SK-N-MC (cell line): Measurements from ENCODE around the gene PROSER2.

Experiments
- DNase-seq: peaks from one replicate; pipeline ENCODE4 v3.0.0-alpha.2; 2011; ENCODE audit warnings: low read depth, low spot score
- H3K27ac ChIP-seq: fragments of 200-600 bp; sonication (generic); 2 replicates; pipeline ENCODE4 v1.5.1; 2016; ENCODE audit warnings: mixed run types
- H3K36me3 ChIP-seq: fragments of 200-600 bp; sonication (generic); 2 replicates; pipeline ENCODE4 v1.6.1; 2017; ENCODE audit warnings: antibody characterized with exemption, low read length, mixed read lengths; ENCODE audit not compliant: insufficient read depth
- H3K4me3 ChIP-seq: fragments of 200-600 bp; sonication (generic); 2 replicates; pipeline ENCODE4 v1.5.1; 2016
- H3K9ac ChIP-seq: fragments of 200-600 bp; sonication (generic); 2 replicates; pipeline ENCODE4 v1.8.0; 2017; ENCODE audit warnings: mixed run types, mixed read lengths; ENCODE audit not compliant: insufficient read length
- H3K9me3 ChIP-seq: fragments of 200-600 bp; sonication (generic); 2 replicates; pipeline ENCODE4 v1.6.1; 2017; ENCODE audit warnings: low read depth, mild to moderate bottlenecking, antibody characterized with exemption, low read length, moderate library complexity, mixed read lengths
- EZH2 ChIP-seq: fragments of 200-600 bp; sonication (generic); IDR thresholded peaks from one replicate; pipeline ENCODE4 v1.6.1; 2017; ENCODE audit warnings: antibody characterized with exemption
- FOXP2 ChIP-seq: optimal IDR thresholded peaks from 2 replicates; pipeline ENCODE3; 2011; ENCODE audit warnings: mild to moderate bottlenecking, moderate library complexity; ENCODE audit not compliant: insufficient read depth; ENCODE audit errors: extremely low read length, control extremely low read depth
- POLR2AphosphoS5 ChIP-seq: IDR thresholded peaks from 2 replicates; pipeline ENCODE4 v1.6.1; 2012; ENCODE audit warnings: mild to moderate bottlenecking, low read depth, low read length, borderline replicate concordance

Gene PROSER2

DNA sequence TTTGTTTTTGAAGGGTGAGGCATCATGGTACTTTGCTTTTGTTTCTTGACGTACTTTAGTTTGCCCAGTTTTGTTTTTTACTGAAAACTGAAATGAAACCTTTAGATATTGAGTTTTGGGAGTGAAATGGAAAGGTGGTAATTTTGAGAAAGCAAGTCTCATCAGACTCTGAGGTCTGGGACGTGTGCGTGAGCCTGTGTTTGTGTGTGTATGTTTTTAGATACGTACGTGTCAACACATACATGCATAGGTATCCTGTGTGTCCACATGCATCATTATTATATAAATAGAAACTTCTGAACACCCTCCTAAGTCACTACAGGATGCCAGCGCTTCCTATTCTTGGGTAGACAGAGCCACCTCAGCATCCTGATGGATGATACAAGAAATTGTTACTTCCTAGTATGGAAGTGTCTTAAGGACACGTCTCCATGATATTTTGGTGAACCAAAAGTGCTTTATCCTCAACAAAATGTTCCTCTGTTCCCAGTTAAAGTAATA, 47.8 kb downstream of the PROSER2 start:
- Histone ChIP-seq H3K27ac (no peak overlapping the region), H3K9ac (no peak overlapping the region), H3K4me3 (no peak overlapping the region), H3K36me3 (no peaks in the 10 kb centered on the region), H3K9me3 (no peaks in the 10 kb centered on the region)
- DNase-seq = no peak
- no peak for TF ChIP-seq POLR2AphosphoS5
- TF ChIP-seq FOXP2 = no peak
- TF ChIP-seq EZH2 = no peak

DNA sequence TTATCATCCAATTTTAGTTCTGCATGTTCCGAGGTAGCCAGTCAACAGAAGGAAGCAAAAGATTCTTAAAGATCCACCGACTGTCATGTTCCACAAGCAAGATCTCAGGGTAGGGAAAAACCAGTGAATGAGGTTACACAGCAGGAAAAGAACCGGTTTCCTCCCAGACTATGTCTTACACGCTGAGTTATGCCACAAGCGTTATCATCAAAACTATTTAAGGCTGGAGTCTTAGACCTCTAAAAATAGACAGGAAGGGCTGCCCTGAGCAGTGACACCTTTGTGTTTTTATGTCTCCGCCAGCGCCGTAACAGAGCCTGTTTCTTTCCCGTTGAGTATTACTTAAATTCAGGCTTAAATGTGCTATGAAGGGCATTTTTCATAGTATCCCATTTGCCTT, 48.3 kb downstream of the PROSER2 start:
- no peaks in the 10 kb centered on the region for H3K9me3 ChIP-seq
- H3K27ac ChIP-seq = no peak overlapping the region
- no peak for DNase-seq
- TF ChIP-seq FOXP2 = no peak
- TF ChIP-seq EZH2 = no peak
- no peak for TF ChIP-seq POLR2AphosphoS5
- no peaks in the 10 kb centered on the region for H3K36me3 ChIP-seq
- no peak overlapping the region for H3K4me3 ChIP-seq
- no peak overlapping the region for H3K9ac ChIP-seq

DNA sequence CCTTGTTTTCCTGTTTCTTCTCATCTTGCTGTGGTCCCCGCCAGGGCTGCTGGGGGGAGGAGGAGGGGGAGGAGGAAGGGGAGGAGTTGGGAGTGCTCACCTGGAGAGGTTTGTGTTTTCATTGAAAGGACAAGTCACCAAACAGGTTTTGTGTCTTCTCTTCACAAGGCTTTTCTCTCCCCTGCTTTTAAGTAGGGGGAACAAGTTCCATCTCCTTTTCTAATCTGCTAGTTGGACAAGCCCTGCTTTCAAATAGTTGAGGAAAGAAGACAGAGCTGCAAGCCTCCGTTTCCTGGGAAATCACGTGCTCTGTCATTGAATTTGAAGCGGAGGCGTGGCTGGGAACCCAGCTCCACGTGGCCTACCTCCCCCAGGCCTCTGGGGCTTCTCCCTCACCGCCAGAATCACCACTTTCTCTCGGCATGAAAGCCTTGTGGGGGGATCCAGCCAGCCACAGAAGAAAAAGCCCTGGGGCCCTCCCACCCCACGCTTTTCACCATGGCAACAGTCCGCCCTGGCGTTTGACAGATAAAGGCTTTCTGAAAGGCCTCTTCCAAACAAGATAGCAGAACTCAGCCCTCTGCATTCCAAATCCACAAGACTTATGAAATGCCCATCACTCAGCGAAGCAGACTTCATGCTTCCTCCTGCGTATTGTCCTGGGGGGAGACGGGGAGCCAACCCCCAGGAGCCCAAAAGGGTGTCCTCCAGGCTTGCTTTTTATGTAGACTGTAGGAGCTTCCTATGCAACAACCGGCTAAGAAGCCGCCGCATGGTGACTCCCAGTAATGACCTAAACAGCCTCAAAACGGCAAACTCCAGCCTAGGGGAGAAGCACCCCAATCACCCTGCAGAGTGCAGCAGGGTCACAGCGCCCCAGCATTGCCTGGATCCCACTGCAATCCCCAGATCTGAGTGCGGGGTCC, 51.7 kb downstream of the PROSER2 start:
- H3K9me3 ChIP-seq = no peaks in the 10 kb centered on the region
- H3K4me3 ChIP-seq = peak overlapping the region; percentile 42; the same call in 1 of the 2 replicates
- no peak overlapping the region for H3K9ac ChIP-seq
- peak; percentile 39 for DNase-seq
- no peak overlapping the region for H3K27ac ChIP-seq
- H3K36me3 ChIP-seq = no peaks in the 10 kb centered on the region
- TF ChIP-seq POLR2AphosphoS5 (no peak), EZH2 (no peak), FOXP2 (no peak)

DNA sequence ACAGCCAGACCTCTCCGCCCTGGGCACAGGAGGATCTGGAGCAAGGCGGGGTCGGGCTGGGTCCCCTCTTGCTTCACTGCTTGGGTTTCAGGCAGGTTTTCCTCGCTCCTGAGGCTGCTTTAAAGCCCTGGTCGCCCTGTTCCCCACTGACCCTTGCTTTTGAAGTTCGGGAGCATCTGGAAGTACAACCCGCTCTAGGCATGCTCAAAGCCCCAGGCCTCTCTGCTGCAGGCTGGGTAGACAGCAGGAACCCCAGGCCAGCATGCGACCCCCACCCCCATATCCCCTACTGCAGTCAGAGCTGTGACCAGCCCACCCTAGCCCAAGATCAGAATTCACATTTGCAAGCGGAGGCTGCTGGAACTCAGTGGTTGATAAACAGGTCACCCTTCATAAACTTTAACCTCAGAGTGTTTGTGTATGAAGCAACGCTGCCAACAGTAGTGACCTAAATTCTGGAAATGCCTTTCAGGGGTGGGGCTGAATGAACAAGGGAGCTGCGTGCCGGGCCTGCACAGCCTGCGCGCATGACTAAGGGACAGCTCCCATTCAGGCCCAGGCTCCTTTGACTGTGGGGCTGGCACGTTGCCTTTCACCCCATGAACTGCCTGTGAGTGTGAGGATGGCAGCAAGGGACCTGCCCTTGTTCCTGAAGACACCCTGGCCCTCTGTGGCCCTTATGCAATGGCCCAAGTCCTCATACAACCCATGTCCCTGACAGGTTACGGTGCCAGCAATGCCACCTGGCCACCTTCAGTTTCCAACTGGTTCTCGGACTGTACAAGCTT, 52.5 kb downstream of the PROSER2 start:
- H3K36me3 ChIP-seq = no peaks in the 10 kb centered on the region
- no peak overlapping the region for H3K9ac ChIP-seq
- no peak for DNase-seq
- H3K9me3 ChIP-seq = no peaks in the 10 kb centered on the region
- H3K4me3 ChIP-seq = no peak overlapping the region
- no peak overlapping the region for H3K27ac ChIP-seq
- TF ChIP-seq EZH2 (no peak), POLR2AphosphoS5 (no peak)

DNA sequence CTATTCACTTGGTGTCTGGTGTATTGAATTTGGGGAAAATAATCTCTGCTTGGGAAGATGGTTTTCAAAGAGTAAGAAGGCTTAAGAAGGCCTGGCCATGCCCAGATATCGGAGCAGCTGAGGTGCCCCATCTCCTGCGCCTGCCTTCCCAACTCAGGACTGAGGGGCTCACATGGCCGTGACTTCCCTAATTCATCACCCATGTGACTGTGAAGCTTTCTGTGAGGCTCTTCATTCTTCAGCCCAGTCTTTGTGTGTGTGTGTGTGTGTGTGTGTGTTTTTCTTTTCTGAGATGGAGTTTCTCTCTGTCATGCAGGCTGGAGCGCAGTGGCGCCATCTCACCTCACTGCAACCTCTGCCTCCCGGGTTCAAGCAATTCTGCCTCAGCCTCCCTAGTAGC, 53.2 kb downstream of the PROSER2 start:
- H3K27ac ChIP-seq = no peak overlapping the region
- no peaks in the 10 kb centered on the region for H3K9me3 ChIP-seq
- DNase-seq = no peak
- TF ChIP-seq POLR2AphosphoS5 (no peak), FOXP2 (no peak), EZH2 (no peak)
- no peak overlapping the region for H3K9ac ChIP-seq
- H3K36me3 ChIP-seq = no peaks in the 10 kb centered on the region
- H3K4me3 ChIP-seq = no peak overlapping the region

DNA sequence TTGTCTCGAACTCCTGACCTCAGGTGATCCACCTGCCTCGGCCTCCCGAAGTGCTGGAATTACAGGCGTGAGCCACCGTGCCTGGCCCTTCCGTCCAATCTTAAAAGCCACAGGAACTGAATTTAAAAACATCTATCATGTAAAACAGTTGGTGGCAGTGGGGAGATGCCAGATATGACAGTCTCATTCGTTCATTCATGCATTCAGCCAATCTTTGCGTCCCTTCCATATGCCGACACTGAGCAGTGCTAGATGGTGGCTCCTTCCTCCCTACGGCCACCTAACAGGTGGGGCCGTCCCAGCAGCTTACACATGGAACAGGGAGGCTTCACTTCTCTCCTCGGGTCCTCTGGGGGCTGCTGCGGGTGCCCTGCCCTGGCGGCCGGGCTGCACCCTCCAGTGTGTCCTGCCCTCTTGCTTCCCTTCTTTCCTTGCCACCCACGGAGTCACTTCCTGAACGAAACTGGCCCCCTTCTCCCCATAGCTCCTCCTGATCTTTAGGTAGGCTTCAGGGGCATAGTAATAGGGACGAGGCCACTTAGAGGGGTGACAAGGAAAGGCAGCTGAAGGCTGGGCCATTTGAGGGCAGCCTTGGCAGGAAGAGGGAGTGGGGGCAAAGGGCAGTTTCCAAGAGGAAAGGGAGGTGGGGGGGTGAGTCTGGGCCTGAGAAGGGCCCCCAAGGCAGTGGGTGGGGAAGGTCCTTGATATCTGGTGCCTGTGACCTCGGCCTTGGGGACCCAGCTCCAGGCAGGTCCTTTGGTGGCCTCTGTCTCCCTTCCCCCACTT, 53.8 kb downstream of the PROSER2 start:
- Histone ChIP-seq H3K4me3 (no peak overlapping the region), H3K9me3 (no peaks in the 10 kb centered on the region), H3K27ac (no peak overlapping the region), H3K36me3 (no peaks in the 10 kb centered on the region), H3K9ac (no peak overlapping the region)
- TF ChIP-seq EZH2 (no peak), POLR2AphosphoS5 (no peak), FOXP2 (no peak)
- no peak for DNase-seq

DNA sequence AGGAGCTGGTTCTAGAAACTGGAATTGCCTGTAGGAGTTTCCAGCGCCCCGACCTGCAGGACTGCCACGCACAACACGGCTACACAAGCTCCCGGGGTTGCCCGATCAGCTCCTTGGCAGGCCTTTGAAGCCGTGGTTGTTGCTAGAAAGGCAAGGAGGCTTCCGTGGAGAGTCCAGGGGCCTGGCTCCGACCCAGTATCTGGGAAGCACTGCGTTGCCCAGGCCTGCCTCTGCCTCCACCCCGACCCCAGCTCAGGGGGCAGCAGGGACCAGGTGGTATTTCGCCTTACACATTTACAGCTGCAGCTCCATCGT, 54.4 kb downstream of the PROSER2 start:
- Histone ChIP-seq H3K9ac (no peak overlapping the region), H3K9me3 (no peaks in the 10 kb centered on the region), H3K36me3 (no peaks in the 10 kb centered on the region), H3K27ac (no peak overlapping the region), H3K4me3 (no peak overlapping the region)
- TF ChIP-seq EZH2 = no peak
- TF ChIP-seq FOXP2 = no peak
- no peak for TF ChIP-seq POLR2AphosphoS5
- DNase-seq = no peak

DNA sequence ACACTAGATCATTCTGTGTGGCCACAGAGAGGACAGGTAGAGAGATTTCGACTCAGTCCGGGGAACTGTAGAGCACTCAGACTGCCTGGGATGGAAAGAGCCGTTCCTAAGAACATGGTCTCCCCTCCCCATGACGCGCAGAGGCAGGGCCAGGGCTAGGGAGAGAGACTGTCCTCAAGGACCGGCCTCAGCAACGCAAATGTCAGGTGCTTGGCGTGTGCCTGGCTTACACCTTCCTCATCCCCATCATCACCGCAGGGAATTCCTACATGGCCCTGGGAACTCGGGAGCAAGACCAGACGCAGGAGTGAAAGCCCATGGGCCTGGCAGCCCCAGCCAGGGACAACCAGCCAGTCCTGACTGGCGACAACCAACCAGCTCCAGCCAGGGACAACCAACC, 55.6 kb downstream of the PROSER2 start:
- DNase-seq = no peak
- Histone ChIP-seq H3K4me3 (no peak overlapping the region), H3K27ac (no peak overlapping the region), H3K36me3 (no peaks in the 10 kb centered on the region), H3K9ac (no peak overlapping the region), H3K9me3 (no peaks in the 10 kb centered on the region)
- no peak for TF ChIP-seq POLR2AphosphoS5
